H7 (cell line): ENCODE data around the gene KRAS. TPM values are rescaled to one million over a fixed set of nuclear protein-coding genes. Genes with fewer than 3 reads are reported as not detected.

Source experiments
- total RNA-seq: library from RNA; depleted of rRNA; stranded (reverse); fragments of >200 nt; shearing (Covaris generic); gene quantifications from 2 replicates; pipeline ENCODE4 v1.2.3, GENCODE V29; 2014; rRNA removed

KRAS gene
- total RNA-seq, 1 experiment from 2014 or later, result 19.5 TPM

Other genes with a start within 250 kb of the KRAS start
- gene DNAI7, start 55.8 kb downstream of the KRAS start, total RNA-seq, result 0.59 TPM in 1 of 2 replicates, not detected in the other
- 9.4 and 10.9 TPM in 2 replicates for gene ETFRF1, start 55.7 kb downstream of the KRAS start, total RNA-seq